ENCODE data around the gene KIAA1755. TPM values are rescaled to one million over a fixed set of nuclear protein-coding genes. Genes with fewer than 3 reads are reported as not detected.

The KIAA1755 gene
- total RNA-seq, 4 donors from 2014 or later = 12.0 to 36.3 (median 23.1) TPM

GRCh38 chr20:38194971-38195504, 65.5 kb downstream of the KIAA1755 start:
- DNase-seq (ENCODE audit: low spot score in 2 of 2) = no peak
- Histone ChIP-seq H3K36me3 (no peaks in the 10 kb centered on the region), H3K9me3 (no peaks in the 10 kb centered on the region), H3K27me3 (no peaks in the 10 kb centered on the region), H3K27ac (no peak overlapping the region), H3K4me1 (peaks cover 0 to 13% (median 0%) of the 10 kb centered on the region in 4 donors), H3K4me3 (no peak overlapping the region)
- TF ChIP-seq POLR2A (IDR thresholded peaks at IDR 0.05) = no peak
- no peak for TF ChIP-seq CTCF (IDR thresholded peaks at IDR 0.05)
- no peak for TF ChIP-seq EP300 (IDR thresholded peaks at IDR 0.05)
- WGBS, 2 donors = 75 to 80% methylated on average over 5 of the region's 5 CpGs

- Histone ChIP-seq H3K36me3 (no peaks in the 10 kb centered on the region), H3K4me1 (peaks cover 0 to 8% (median 0%) of the 10 kb centered on the region in 4 donors), H3K4me3 (no peak overlapping the region), H3K9me3 (no peaks in the 10 kb centered on the region), H3K27ac (no peak overlapping the region), H3K27me3 (no peaks in the 10 kb centered on the region)
- 86 to 87% methylated on average over 3 to 4 of the region's 4 CpGs for WGBS, 2 donors
- TF ChIP-seq POLR2A (IDR thresholded peaks at IDR 0.05) = no peak
- no peak for TF ChIP-seq CTCF (IDR thresholded peaks at IDR 0.05)
- no peak for TF ChIP-seq EP300 (IDR thresholded peaks at IDR 0.05)
- no peak for DNase-seq (ENCODE audit: low spot score in 2 of 2)
Measured at GRCh38 chr20:38193586-38194105, 66.9 kb downstream of the KIAA1755 start.

- no peak overlapping the region for H3K27ac ChIP-seq
- no peaks in the 10 kb centered on the region for H3K9me3 ChIP-seq
- no peak overlapping the region for H3K4me3 ChIP-seq
- H3K27me3 ChIP-seq = no peaks in the 10 kb centered on the region
- no peaks in the 10 kb centered on the region for H3K36me3 ChIP-seq
- WGBS, 2 donors = 87 to 91% methylated on average over 9 of the region's 9 CpGs
- no peak for DNase-seq (ENCODE audit: low spot score in 2 of 2)
- peaks cover 0 to 14% (median 0%) of the 10 kb centered on the region in 4 donors for H3K4me1 ChIP-seq
- TF ChIP-seq EP300 (IDR thresholded peaks at IDR 0.05) (no peak), POLR2A (IDR thresholded peaks at IDR 0.05) (no peak), CTCF (IDR thresholded peaks at IDR 0.05) (no peak)
Measured at GRCh38 chr20:38192323-38192885, 68.1 kb downstream of the KIAA1755 start.

GRCh38 chr20:38191654-38192053, 68.9 kb downstream of the KIAA1755 start:
- Histone ChIP-seq H3K36me3 (no peaks in the 10 kb centered on the region), H3K4me3 (no peak overlapping the region), H3K27me3 (no peaks in the 10 kb centered on the region), H3K27ac (no peak overlapping the region), H3K9me3 (no peaks in the 10 kb centered on the region), H3K4me1 (peaks cover 0 to 11% (median 0%) of the 10 kb centered on the region in 4 donors)
- DNase-seq (ENCODE audit: low spot score in 2 of 2) = no peak
- 79 to 83% methylated on average over 5 of the region's 5 CpGs for WGBS, 2 donors
- TF ChIP-seq POLR2A (IDR thresholded peaks at IDR 0.05) (no peak), EP300 (IDR thresholded peaks at IDR 0.05) (no peak), CTCF (IDR thresholded peaks at IDR 0.05) (no peak)

GRCh38 chr20:38190936-38191371, 69.6 kb downstream of the KIAA1755 start:
- H3K9me3 ChIP-seq = no peaks in the 10 kb centered on the region
- TF ChIP-seq EP300 (IDR thresholded peaks at IDR 0.05) (no peak), POLR2A (IDR thresholded peaks at IDR 0.05) (no peak), CTCF (IDR thresholded peaks at IDR 0.05) (no peak)
- H3K36me3 ChIP-seq = no peaks in the 10 kb centered on the region
- H3K27me3 ChIP-seq = no peaks in the 10 kb centered on the region
- DNase-seq (ENCODE audit: low spot score in 2 of 2) = no peak
- H3K4me3 ChIP-seq = no peak overlapping the region
- H3K4me1 ChIP-seq = peaks cover 0 to 6% (median 0%) of the 10 kb centered on the region in 4 donors
- H3K27ac ChIP-seq = no peak overlapping the region
- 59 to 67% methylated on average over 3 of the region's 3 CpGs for WGBS, 2 donors

All from tibial nerve (tissue), 4 donors.